Small intestine (tissue), 7 donors: ENCODE measurements around the gene HSPB7. TPM values are rescaled to one million over a fixed set of nuclear protein-coding genes. Genes with fewer than 3 reads are reported as not detected.

ENCODE experiments used
- DNase-seq, 2 donors: peaks; one replicate each; pipeline versions ENCODE4 v3.0.0 to v3.0.0-alpha.2; 2013
- FAIRE-seq: peaks from 2 replicates; lab custom pipeline; 2012; peaks lifted over from hg19 to GRCh38; lab: Jason Lieb, UNC
- H3K27ac ChIP-seq, 3 donors: one replicate each; pipeline ENCODE4 v1.5.1; 2013; ENCODE audit warnings: low read length in 2 of 3, mild to moderate bottlenecking in 2 of 3, control low read depth in 1 of 3, inconsistent platforms in 1 of 3, low read depth in 1 of 3, moderate library complexity in 1 of 3
- H3K27me3 ChIP-seq, 3 donors: one replicate each; pipeline ENCODE4 v1.6.1; 2013; ENCODE audit warnings: low read length in 3 of 3, inconsistent platforms in 1 of 3; ENCODE audit not compliant: control insufficient read depth in 3 of 3, insufficient read depth in 3 of 3
- H3K36me3 ChIP-seq, 3 donors: one replicate each; pipeline ENCODE4 v1.6.1; 2013; ENCODE audit warnings: low read length in 3 of 3, inconsistent platforms in 1 of 3, low read depth in 1 of 3, mild to moderate bottlenecking in 1 of 3, moderate library complexity in 1 of 3; ENCODE audit not compliant: control insufficient read depth in 3 of 3, insufficient read depth in 2 of 3
- H3K4me1 ChIP-seq, 3 donors: one replicate each; pipeline ENCODE4 v1.6.1; 2013; ENCODE audit warnings: low read length in 2 of 3, inconsistent platforms in 1 of 3, low read depth in 1 of 3, mild to moderate bottlenecking in 1 of 3, moderate library complexity in 1 of 3; ENCODE audit not compliant: control insufficient read depth in 3 of 3, insufficient read depth in 2 of 3
- H3K4me3 ChIP-seq, 3 donors: one replicate each; pipeline ENCODE4 v1.5.1; 2013; ENCODE audit warnings: low read length in 3 of 3, control low read depth in 1 of 3, inconsistent platforms in 1 of 3, low read depth in 1 of 3, mild to moderate bottlenecking in 1 of 3, moderate library complexity in 1 of 3
- H3K9me3 ChIP-seq, 2 donors: one replicate each; pipeline ENCODE4 v1.6.1; 2013; ENCODE audit warnings: low read depth in 1 of 2, low read length in 1 of 2; ENCODE audit not compliant: control insufficient read depth in 2 of 2, insufficient read depth in 1 of 2
- WGBS, 3 donors: extraction: QIAGEN DNeasy Blood & Tissue Kit; methylation state at CpG; one replicate each; pipeline ENCODE4 v1.1.7; 2013; 5-methylcytosine and 5-hydroxymethylcytosine counted together
- polyA plus RNA-seq, 4 donors: library from polyadenylated mRNA; stranded (reverse) in 3 of 4; unstranded in 1 of 4; fragments of 200-250 nt in 3 of 4; fragments of 120-200 nt in 1 of 4; gene quantifications; one replicate each; pipeline versions ENCODE4 v1.2.1 to v1.2.3, GENCODE V29; 2013
- donor health status: healthy with polysubstance abuse.
- donor health status: control.
- donor health status: control.
- donor health status: Bipolar disorder and iron deficiency.
- donor health status: healthy.

The HSPB7 gene
- polyA plus RNA-seq, 4 donors: 1.1 to 63.5 (median 14.1) TPM

DNA sequence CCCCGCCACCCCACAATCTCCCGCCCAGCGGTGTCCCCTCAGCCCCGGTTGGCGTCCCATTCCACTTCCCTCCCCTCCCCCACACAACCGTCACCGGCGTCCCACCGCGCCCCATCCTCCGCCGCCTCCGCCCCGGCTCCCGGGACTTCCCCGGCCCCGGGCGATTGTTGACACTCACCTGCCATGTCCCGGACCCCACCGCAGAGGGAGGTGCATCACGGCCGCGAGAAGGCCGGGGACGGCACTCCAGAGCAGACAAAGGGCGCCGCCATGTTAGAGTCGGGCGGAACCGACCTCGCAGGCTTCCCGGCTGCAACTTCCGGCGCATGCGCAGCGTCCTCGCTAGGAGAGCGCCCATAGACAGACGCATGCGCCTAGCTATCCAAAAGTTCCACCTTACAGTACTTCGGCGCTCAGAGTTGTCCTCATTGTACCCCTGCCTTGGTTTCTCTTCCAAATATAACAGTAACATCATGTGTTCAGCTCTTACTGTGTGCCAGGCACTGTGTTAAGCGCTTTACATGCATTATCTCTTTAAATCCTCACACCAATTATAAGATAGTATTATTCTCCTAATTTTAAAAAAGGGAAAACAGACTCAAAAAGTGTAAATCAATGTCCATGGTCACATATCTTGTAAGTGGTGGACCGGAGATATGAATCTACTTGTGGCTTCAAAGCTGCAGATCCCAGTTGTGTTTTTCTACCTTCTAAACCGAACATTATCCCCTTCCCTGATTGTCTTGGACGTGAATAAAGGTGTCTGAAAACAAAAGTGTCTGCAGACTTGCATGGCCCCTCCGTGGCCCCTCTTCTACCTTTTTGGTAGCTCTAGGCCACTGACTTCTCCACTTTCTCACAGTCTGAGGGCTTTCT, 41.8 kb downstream of the HSPB7 start, which contains the start of gene ZBTB17:
Gene ZBTB17 (minus strand): TSS at position 297 of the 876 bp plus-strand sequence. CDS start 27,606 bp downstream, outside the sequence.
- WGBS, 3 donors: 8 to 9% (median 9%) methylated on average over 34 to 47 of the region's 47 CpGs
- no peak for FAIRE-seq
- H3K27me3 ChIP-seq: no peaks in the 10 kb centered on the region
- H3K9me3 ChIP-seq: peaks cover 0 to 4% of the 10 kb centered on the region in 2 donors
- DNase-seq: peak; percentile 94 to 97
- peak within 1 kb of the TSS; percentile 77 to 89 (median 84) for H3K4me3 ChIP-seq
- peak within 1 kb of the TSS in 1 of 3 donors; percentile 81 for H3K27ac ChIP-seq
- peaks cover 5 to 16% (median 8%) of the 10 kb centered on the region in 3 donors for H3K36me3 ChIP-seq
- peaks cover 0 to 3% (median 2%) of the 10 kb centered on the region in 3 donors for H3K4me1 ChIP-seq

DNA sequence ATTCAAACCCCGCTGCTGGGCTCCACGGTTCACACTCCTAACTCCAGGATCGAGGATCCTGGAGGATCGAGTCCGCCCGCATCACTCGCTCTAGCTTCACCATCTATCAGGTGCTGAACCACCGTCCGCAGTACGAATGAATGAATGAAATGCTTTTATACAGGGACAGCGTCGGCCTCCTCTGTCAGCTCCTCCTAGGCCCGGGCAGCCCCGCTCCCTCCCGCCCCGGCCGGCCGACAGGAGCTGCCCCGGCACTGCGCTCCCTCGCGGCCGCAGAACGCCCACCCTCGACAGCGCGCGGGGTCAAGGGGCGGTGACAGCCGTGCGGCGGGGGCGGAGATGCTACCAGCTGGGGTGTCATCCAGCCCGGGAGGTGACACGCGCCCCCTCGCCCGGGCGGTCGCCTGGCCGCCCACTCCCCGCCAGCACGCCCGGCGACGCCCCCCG, 42.5 kb downstream of the HSPB7 start:
- FAIRE-seq (no peak), DNase-seq (peak; percentile 18 to 69)
- H3K4me3 ChIP-seq: peak overlapping the region; percentile 77 to 89 (median 84)
- no peaks in the 10 kb centered on the region for H3K27me3 ChIP-seq
- H3K27ac ChIP-seq: no peak overlapping the region
- H3K36me3 ChIP-seq: peaks cover 5 to 16% (median 8%) of the 10 kb centered on the region in 3 donors
- H3K4me1 ChIP-seq: peaks cover 0 to 3% (median 2%) of the 10 kb centered on the region in 3 donors
- WGBS, 3 donors: 0 to 1% (median 1%) methylated on average over 23 to 47 of the region's 47 CpGs
- H3K9me3 ChIP-seq: peaks cover 0 to 4% of the 10 kb centered on the region in 2 donors

DNA sequence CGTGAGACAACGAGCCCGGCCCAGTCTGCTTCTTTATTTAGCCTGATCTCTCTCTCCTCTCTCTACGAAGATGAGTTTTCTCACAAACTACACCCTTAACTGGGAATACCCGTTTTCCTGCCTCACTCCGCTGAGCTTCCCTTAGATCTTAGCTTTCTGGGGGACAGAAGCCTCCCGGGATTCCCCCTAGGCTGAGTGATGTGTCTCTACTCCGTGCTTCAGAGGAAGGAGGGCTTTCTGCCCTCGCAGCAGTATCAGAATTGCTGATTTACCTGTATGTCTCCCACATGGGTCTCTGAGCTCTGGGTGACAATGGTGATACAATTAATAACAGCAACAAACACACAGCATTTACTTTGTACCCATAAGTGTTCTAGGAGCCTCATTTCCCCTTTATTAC, 43.0 kb downstream of the HSPB7 start:
- DNase-seq (no peak), FAIRE-seq (no peak)
- H3K4me3 ChIP-seq: peak overlapping the region; percentile 77 to 89 (median 84)
- peaks cover 5 to 18% (median 8%) of the 10 kb centered on the region in 3 donors for H3K36me3 ChIP-seq
- H3K27ac ChIP-seq: no peak overlapping the region
- H3K9me3 ChIP-seq: peaks cover 0 to 4% of the 10 kb centered on the region in 2 donors
- WGBS, 3 donors: 41 to 55% (median 48%) methylated on average over 9 of the region's 9 CpGs
- no peaks in the 10 kb centered on the region for H3K27me3 ChIP-seq
- peaks cover 0 to 3% (median 2%) of the 10 kb centered on the region in 3 donors for H3K4me1 ChIP-seq

DNA sequence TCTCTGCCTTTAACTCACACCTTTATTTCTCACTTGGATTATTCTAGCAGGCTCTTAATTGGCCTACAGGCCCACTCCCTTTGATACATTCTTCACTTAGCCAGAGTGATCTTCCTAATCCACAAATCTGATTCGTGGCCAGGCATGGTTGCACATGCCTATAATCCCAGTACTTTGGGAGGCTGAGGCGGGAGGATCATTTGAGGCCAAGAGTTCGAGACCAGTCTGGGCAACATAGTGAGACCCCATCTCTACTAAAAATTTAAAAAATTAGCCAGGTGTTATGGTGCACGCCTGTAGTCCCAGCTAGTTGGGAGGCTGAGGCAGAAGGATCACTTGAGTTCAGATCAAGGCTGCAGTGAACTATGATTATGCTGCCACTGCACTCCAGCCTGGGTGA, 44.1 kb downstream of the HSPB7 start:
- FAIRE-seq (no peak), DNase-seq (no peak)
- WGBS, 3 donors: 94 to 97% (median 95%) methylated on average over 4 of the region's 4 CpGs
- Histone ChIP-seq H3K27ac (no peak overlapping the region), H3K4me1 (peaks cover 0 to 3% (median 2%) of the 10 kb centered on the region in 3 donors), H3K36me3 (peaks cover 5 to 28% (median 8%) of the 10 kb centered on the region in 3 donors), H3K4me3 (no peak overlapping the region), H3K27me3 (no peaks in the 10 kb centered on the region), H3K9me3 (peaks cover 0 to 15% of the 10 kb centered on the region in 2 donors)

DNA sequence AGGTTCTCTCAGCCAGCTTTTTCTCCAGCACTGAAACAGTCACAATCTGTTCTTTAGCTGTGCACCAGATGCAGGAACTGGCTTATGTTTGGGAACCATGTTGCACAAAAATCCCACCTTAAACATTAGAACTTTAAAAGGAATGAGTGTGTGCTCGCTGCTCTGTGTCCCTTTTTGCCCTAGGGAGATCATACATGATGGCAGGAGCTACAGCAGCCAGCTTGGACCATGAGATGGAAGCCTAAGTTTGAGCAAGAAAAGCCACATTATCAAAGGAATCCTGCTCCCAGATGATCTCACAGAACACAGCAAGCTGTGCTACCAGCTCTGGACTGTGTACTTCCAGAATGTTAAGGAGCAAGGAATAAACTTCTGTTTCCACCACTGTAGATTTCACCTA, 45.4 kb downstream of the HSPB7 start:
- Histone ChIP-seq H3K4me3 (no peak overlapping the region), H3K4me1 (peaks cover 0 to 3% (median 2%) of the 10 kb centered on the region in 3 donors), H3K27me3 (no peaks in the 10 kb centered on the region), H3K36me3 (peaks cover 5 to 35% (median 8%) of the 10 kb centered on the region in 3 donors), H3K27ac (no peak overlapping the region), H3K9me3 (peaks cover 0 to 16% of the 10 kb centered on the region in 2 donors)
- FAIRE-seq: no peak
- DNase-seq: no peak
- 92 to 98% (median 96%) methylated on average over 1 of the region's 1 CpG for WGBS, 3 donors

DNA sequence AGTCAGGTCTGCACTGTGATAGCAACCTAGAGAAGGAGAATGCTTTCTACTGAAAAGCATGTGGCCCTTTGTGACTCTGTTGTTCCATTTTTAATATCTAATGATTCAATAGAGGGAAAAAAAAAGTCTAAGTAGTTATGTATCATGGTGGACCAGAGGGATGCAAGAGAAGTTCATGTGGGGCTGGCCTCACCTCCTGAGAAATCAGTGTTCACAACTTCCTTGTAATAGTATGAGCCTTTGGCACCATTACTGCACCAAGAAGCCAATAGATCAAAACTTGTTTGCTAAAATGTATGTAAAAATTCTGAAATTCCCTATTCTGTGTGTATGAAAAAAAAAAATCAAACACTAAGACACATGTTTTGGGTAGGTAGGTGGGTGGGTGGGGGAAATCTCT, 46.9 kb downstream of the HSPB7 start:
- H3K27ac ChIP-seq: no peak overlapping the region
- FAIRE-seq: no peak
- DNase-seq: no peak
- H3K36me3 ChIP-seq: peaks cover 5 to 43% (median 8%) of the 10 kb centered on the region in 3 donors
- H3K27me3 ChIP-seq: no peaks in the 10 kb centered on the region
- H3K9me3 ChIP-seq: peaks cover 0 to 16% of the 10 kb centered on the region in 2 donors
- H3K4me1 ChIP-seq: peaks cover 0 to 11% (median 2%) of the 10 kb centered on the region in 3 donors
- no peak overlapping the region for H3K4me3 ChIP-seq

DNA sequence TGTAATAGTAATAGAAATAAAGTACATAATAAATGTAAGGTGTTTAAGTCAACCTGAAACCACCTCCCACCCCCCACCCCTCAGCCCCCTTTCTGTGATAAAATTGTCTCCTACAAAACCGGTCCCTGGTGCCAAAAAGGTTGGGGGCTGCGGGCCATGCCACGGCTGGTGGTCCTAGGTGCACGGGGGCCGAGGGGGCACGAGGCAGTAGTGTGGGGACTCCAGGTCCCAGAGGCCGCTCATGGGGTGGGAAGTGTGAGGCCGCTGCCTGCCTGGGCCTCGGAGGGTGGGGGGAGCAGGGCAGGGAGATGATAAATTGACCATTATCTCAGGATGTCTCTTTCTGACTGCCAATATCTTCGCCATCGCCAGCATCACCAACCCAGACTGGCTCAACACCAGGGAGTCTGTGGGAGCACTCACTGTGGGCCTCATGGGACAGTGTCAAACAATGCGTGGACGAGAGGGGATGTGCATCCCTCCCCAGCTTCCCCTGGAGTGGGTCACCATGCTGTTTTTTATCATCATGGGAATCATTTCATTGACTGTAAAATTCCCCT, 48.4 kb downstream of the HSPB7 start:
- H3K4me3 ChIP-seq: no peak overlapping the region
- peaks cover 0 to 8% (median 0%) of the 10 kb centered on the region in 3 donors for H3K4me1 ChIP-seq
- 97 to 98% (median 98%) methylated on average over 13 of the region's 13 CpGs for WGBS, 3 donors
- FAIRE-seq (no peak), DNase-seq (no peak)
- H3K36me3 ChIP-seq: peaks cover 5 to 45% (median 8%) of the 10 kb centered on the region in 3 donors
- no peaks in the 10 kb centered on the region for H3K27me3 ChIP-seq
- H3K27ac ChIP-seq: no peak overlapping the region
- H3K9me3 ChIP-seq: peaks cover 0 to 16% of the 10 kb centered on the region in 2 donors

DNA sequence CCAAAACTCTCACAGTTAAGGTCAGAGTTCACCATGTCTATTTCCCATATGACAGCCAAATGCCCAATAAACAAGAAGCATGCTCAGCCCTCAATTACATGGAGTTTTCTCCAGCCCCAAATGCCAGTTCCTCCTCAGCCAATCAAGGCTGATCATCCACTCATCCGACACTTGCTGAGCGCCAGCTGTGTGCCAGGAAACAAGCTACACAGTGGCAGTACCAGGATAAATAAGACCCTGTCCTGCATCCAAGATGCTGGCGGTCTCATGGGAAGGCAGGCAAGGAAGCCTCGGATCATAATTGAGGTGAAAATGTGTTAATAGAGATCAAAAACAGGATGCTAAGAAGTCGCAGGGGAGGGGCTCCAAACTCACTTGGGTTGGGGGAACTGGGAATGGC, 49.7 kb downstream of the HSPB7 start:
- Histone ChIP-seq H3K27me3 (no peaks in the 10 kb centered on the region), H3K4me1 (peaks cover 0 to 8% (median 0%) of the 10 kb centered on the region in 3 donors), H3K4me3 (no peak overlapping the region), H3K9me3 (peaks cover 0 to 16% of the 10 kb centered on the region in 2 donors), H3K27ac (no peak overlapping the region), H3K36me3 (peaks cover 5 to 45% (median 8%) of the 10 kb centered on the region in 3 donors)
- FAIRE-seq (no peak), DNase-seq (no peak)
- 92 to 94% (median 93%) methylated on average over 5 of the region's 5 CpGs for WGBS, 3 donors
